HCT116 (cell line): ENCODE results near the gene WNT2. TPM values are rescaled to one million over a fixed set of nuclear protein-coding genes. Genes with fewer than 3 reads are reported as not detected.

Experiments
- ATAC-seq: fragments of 200-7000 bp; cut with Tn5 transposase; 2 replicates; pipeline ENCODE4 v1.9.1; 2020; ENCODE audit warnings: mild to moderate bottlenecking, moderate library complexity
- BruUV-seq: library from RNA; stranded (reverse); fragments of 400-500 nt; replicated peaks from 2 replicates; lab custom pipeline; 2021; lab: Mats Ljungman, UMichigan
- CTCF ChIA-PET: fragments of 300-600 bp; sonication (Branson Sonifier 250); formaldehyde crosslinking; loops from one replicate; lab custom pipeline; 2021; ENCODE audit warnings: antibody characterized with exemption; lab: Charles Lee
- POLR2A ChIA-PET: fragments of 300-600, 350-600 bp; sonication (Branson Sonifier 250); formaldehyde crosslinking; loops from one replicate; lab custom pipeline; 2021; ENCODE audit warnings: antibody characterized with exemption; lab: Charles Lee
- RAD21 ChIA-PET, 2 experiments: fragments of 300-600 bp; sonication (Branson Sonifier 250); formaldehyde crosslinking; loops; one replicate each; lab custom pipeline; 2023; ENCODE audit warnings: low total read pairs in 2 of 2; ENCODE audit not compliant: uncharacterized antibody in 2 of 2, unreplicated experiment in 2 of 2, low non-redundant PET in 1 of 2; lab: Charles Lee
- DNase-seq: peaks from one replicate; pipeline ENCODE4 v3.0.0-alpha.2; 2010; ENCODE audit warnings: low read depth, low spot score
- H2AFZ ChIP-seq: fragments of 200-600 bp; shearing (Covaris generic), sonication (generic); 2 replicates; pipeline ENCODE4 v1.6.1; 2017; ENCODE audit warnings: low read depth, mixed run types, mixed read lengths, antibody characterized with exemption, low read length; ENCODE audit not compliant: poor library complexity, severe bottlenecking
- H3K27ac ChIP-seq: 2 replicates; pipeline ENCODE4 v1.5.1; 2012; ENCODE audit warnings: low read depth, low read length
- H3K27me3 ChIP-seq: fragments of 200-600 bp; sonication (generic); 2 replicates; pipeline ENCODE4 v1.6.1; 2016; ENCODE audit warnings: mixed run types, low read length, mixed read lengths; ENCODE audit not compliant: insufficient read depth
- H3K36me3 ChIP-seq, 2 experiments: fragments of 200-500 bp in 1 of 2; fragments of 200-600 bp in 1 of 2; sonication (Bioruptor generic) in 1 of 2; sonication (generic) in 1 of 2; 2 replicates each; pipeline versions ENCODE4 v1.5.1 to v1.6.1; 2014 to 2016; ENCODE audit warnings: low read length in 2 of 2, inconsistent platforms in 1 of 2, mixed read lengths in 1 of 2, mixed run types in 1 of 2; ENCODE audit not compliant: insufficient read depth in 2 of 2, control insufficient read depth in 1 of 2
- H3K4me1 ChIP-seq, 2 experiments: fragments of 200-600 bp in 1 of 2; sonication (generic) in 1 of 2; 2 replicates each; pipeline versions ENCODE4 v1.5.1 to v1.6.1; 2012 to 2017; ENCODE audit warnings: low read length in 2 of 2, inconsistent platforms in 1 of 2, mild to moderate bottlenecking in 1 of 2, mixed read lengths in 1 of 2, mixed run types in 1 of 2, moderate library complexity in 1 of 2; ENCODE audit not compliant: insufficient read depth in 2 of 2, control insufficient read depth in 1 of 2
- H3K4me2 ChIP-seq: fragments of 200-600 bp; sonication (generic); 2 replicates; pipeline ENCODE4 v1.6.1; 2017; ENCODE audit warnings: mixed run types, low read length, mixed read lengths
- H3K4me3 ChIP-seq, 2 experiments: fragments of 200-600 bp in 1 of 2; sonication (generic) in 1 of 2; replicated peaks in 1 of 2; 2 replicates each; pipeline ENCODE4 v1.5.1; 2011 to 2016; ENCODE audit warnings: low read length in 2 of 2, control low read depth in 1 of 2, low read depth in 1 of 2, mild to moderate bottlenecking in 1 of 2, mixed read lengths in 1 of 2, mixed run types in 1 of 2
- H3K79me2 ChIP-seq: fragments of 200-600 bp; sonication (generic); 2 replicates; pipeline ENCODE4 v1.6.1; 2017; ENCODE audit warnings: mild to moderate bottlenecking, mixed run types, low read length, moderate library complexity, mixed read lengths; ENCODE audit not compliant: insufficient read depth
- H3K9ac ChIP-seq: fragments of 200-600 bp; sonication (generic); 2 replicates; pipeline ENCODE4 v1.6.1; 2016; ENCODE audit warnings: low read length, mixed read lengths
- H3K9me2 ChIP-seq: fragments of 200-600 bp; sonication (generic), shearing (Covaris generic); 2 replicates; pipeline ENCODE4 v1.6.1; 2017; ENCODE audit warnings: mixed run types, mild to moderate bottlenecking, moderate library complexity; ENCODE audit not compliant: insufficient read depth
- H3K9me3 ChIP-seq, 2 experiments: fragments of 200-500 bp in 1 of 2; fragments of 200-600 bp in 1 of 2; sonication (Bioruptor generic) in 1 of 2; sonication (generic) in 1 of 2; 2 replicates each; pipeline ENCODE4 v1.6.1; 2014 to 2017; ENCODE audit warnings: low read length in 2 of 2, mixed read lengths in 2 of 2, inconsistent platforms in 1 of 2, low read depth in 1 of 2, mild to moderate bottlenecking in 1 of 2, mixed run types in 1 of 2, moderate library complexity in 1 of 2; ENCODE audit not compliant: control insufficient read depth in 1 of 2, insufficient read depth in 1 of 2
- H4K20me1 ChIP-seq: fragments of 200-600 bp; sonication (generic), shearing (Covaris generic); 2 replicates; pipeline ENCODE4 v1.6.1; 2017; ENCODE audit warnings: mixed run types, mild to moderate bottlenecking, moderate library complexity; ENCODE audit not compliant: insufficient read depth
- ATF3 ChIP-seq: IDR thresholded peaks from 2 replicates; pipeline ENCODE4 v1.6.1; 2012
- CBX3 ChIP-seq: IDR thresholded peaks from 2 replicates; pipeline ENCODE4 v1.6.1; 2012; ENCODE audit warnings: low read depth
- CEBPB ChIP-seq: IDR thresholded peaks from 2 replicates; pipeline ENCODE4 v1.6.1; 2012; ENCODE audit warnings: low read depth
- CTCF ChIP-seq, 3 experiments: fragments of 200-600 bp in 1 of 3; sonication (generic) in 1 of 3; IDR thresholded peaks in 2 of 3; conservative IDR thresholded peaks in 1 of 3; 2 replicates each; pipeline ENCODE4 v1.5.1; 2012 to 2017; ENCODE audit warnings: low read depth in 2 of 3, low read length in 2 of 3, antibody characterized with exemption in 1 of 3, borderline replicate concordance in 1 of 3, control low read depth in 1 of 3, mild to moderate bottlenecking in 1 of 3, mixed read lengths in 1 of 3, mixed run types in 1 of 3, moderate library complexity in 1 of 3; ENCODE audit not compliant: insufficient read depth in 1 of 3
- EGR1 ChIP-seq: IDR thresholded peaks from 2 replicates; pipeline ENCODE4 v1.6.1; 2012; ENCODE audit warnings: low read depth
- ELF1 ChIP-seq: IDR thresholded peaks from 2 replicates; pipeline ENCODE4 v1.6.1; 2012; ENCODE audit warnings: low read depth, borderline replicate concordance
- EZH2 ChIP-seq: fragments of 200-600 bp; sonication (generic); IDR thresholded peaks from 2 replicates; pipeline ENCODE4 v1.6.1; 2017; ENCODE audit warnings: antibody characterized with exemption, mixed run types
- EZH2phosphoT487 ChIP-seq: fragments of 200-600 bp; IDR thresholded peaks from 2 replicates; pipeline ENCODE4 v1.6.1; 2018; ENCODE audit warnings: antibody characterized with exemption, borderline replicate concordance
- JUND ChIP-seq: IDR thresholded peaks from 2 replicates; pipeline ENCODE4 v1.6.1; 2012
- MAX ChIP-seq: IDR thresholded peaks from 2 replicates; pipeline ENCODE4 v1.6.1; 2012
- POLR2A ChIP-seq: IDR thresholded peaks from 2 replicates; pipeline ENCODE4 v1.7.0; 2011; ENCODE audit warnings: borderline replicate concordance; ENCODE audit not compliant: insufficient read depth, insufficient read length; ENCODE audit errors: extremely low read depth
- RAD21 ChIP-seq: IDR thresholded peaks from 2 replicates; pipeline ENCODE4 v1.6.1; 2012; ENCODE audit warnings: low read depth, mild to moderate bottlenecking
- REST ChIP-seq: IDR thresholded peaks from 2 replicates; pipeline ENCODE4 v1.6.1; 2012; ENCODE audit warnings: low read depth
- SIN3A ChIP-seq: IDR thresholded peaks from 2 replicates; pipeline ENCODE4 v1.6.1; 2012; ENCODE audit warnings: low read depth
- SP1 ChIP-seq: IDR thresholded peaks from 2 replicates; pipeline ENCODE4 v1.6.1; 2012; ENCODE audit warnings: low read depth
- SRF ChIP-seq: IDR thresholded peaks from 2 replicates; pipeline ENCODE4 v1.6.1; 2012; ENCODE audit warnings: low read depth
- TCF7L2 ChIP-seq: IDR thresholded peaks from 2 replicates; pipeline ENCODE4 v1.7.0; 2011; ENCODE audit warnings: borderline replicate concordance, inconsistent platforms; ENCODE audit not compliant: insufficient read depth, insufficient read length; ENCODE audit errors: extremely low read depth
- intact Hi-C: fragments of 100-400 bp; cut with micrococcal nuclease; formaldehyde crosslinking; loops from 2 replicates; pipeline ENCODE4 v1.10.0; 2022
- total RNA-seq: library from RNA; stranded (reverse); gene quantifications from one replicate; pipeline ENCODE4 v1.2.1, GENCODE V29; 2021; ENCODE audit not compliant: unreplicated experiment

WNT2 gene
- total RNA-seq, 1 experiment from 2014 or later: 0.12 TPM

GRCh38 chr7:117279203-117279602 is 43.7 kb downstream of the WNT2 start:
- ATAC-seq (peak; percentile 59; the same call in 1 of the 2 replicates), DNase-seq (no peak)
- no peaks in the 10 kb centered on the region for H3K79me2 ChIP-seq
- H2AFZ ChIP-seq: peak overlapping the region; percentile 19
- no peaks in the 10 kb centered on the region for H3K27me3 ChIP-seq
- H3K36me3 ChIP-seq: no peaks in the 10 kb centered on the region
- no peak overlapping the region for H3K9ac ChIP-seq
- no peak overlapping the region for H3K4me3 ChIP-seq
- no peaks in the 10 kb centered on the region for H3K9me3 ChIP-seq
- no TSS peak for BruUV-seq
- H3K4me1 ChIP-seq: peaks cover 0 to 4% of the 10 kb centered on the region in 2 experiments; a peak in 1 of 4 replicates
- ChIA-PET CTCF (no interaction called here), RAD21 (no interaction called here), POLR2A (no interaction called here)
- no peaks in the 10 kb centered on the region for H3K9me2 ChIP-seq
- intact Hi-C loops: no loop called here
- TF ChIP-seq SIN3A (no peak), EZH2phosphoT487 (no peak), EGR1 (no peak), SP1 (no peak)
- no peak overlapping the region for H3K27ac ChIP-seq
- no peak overlapping the region for H3K4me2 ChIP-seq
- no peaks in the 10 kb centered on the region for H4K20me1 ChIP-seq

GRCh38 chr7:117278040-117278439 is 44.8 kb downstream of the WNT2 start:
- no peak overlapping the region for H3K4me2 ChIP-seq
- intact Hi-C loops: no loop called here
- no TSS peak for BruUV-seq
- TF ChIP-seq RAD21: no peak
- no peak for TF ChIP-seq CEBPB
- no peak for TF ChIP-seq SRF
- TF ChIP-seq EGR1: no peak
- no peak for TF ChIP-seq POLR2A
- no peak for TF ChIP-seq CTCF (IDR thresholded peaks at IDR 0.05 in 2 of 3, conservative IDR thresholded peaks at IDR 0.05 in 1 of 3; ENCODE audit: borderline replicate concordance in 1 of 3, insufficient read depth in 1 of 3, low read depth in 2 of 3, low read length in 2 of 3)
- no peak for TF ChIP-seq MAX
- TF ChIP-seq CBX3: no peak
- TF ChIP-seq SP1: no peak
- no peak for TF ChIP-seq SIN3A
- no peak for TF ChIP-seq TCF7L2
- no peak for TF ChIP-seq ATF3
- TF ChIP-seq ELF1: no peak
- TF ChIP-seq JUND: no peak
- TF ChIP-seq REST: no peak
- TF ChIP-seq EZH2: no peak

More at GRCh38 chr7:117278040-117278439, 44.8 kb downstream of the WNT2 start:
- no peaks in the 10 kb centered on the region for H3K79me2 ChIP-seq
- no peaks in the 10 kb centered on the region for H3K27me3 ChIP-seq
- ChIA-PET POLR2A (no interaction called here), CTCF (no interaction called here), RAD21 (no interaction called here)
- H3K36me3 ChIP-seq: no peaks in the 10 kb centered on the region
- no peak for ATAC-seq
- H4K20me1 ChIP-seq: no peaks in the 10 kb centered on the region
- H3K9me2 ChIP-seq: no peaks in the 10 kb centered on the region
- no peak for DNase-seq
- H3K9ac ChIP-seq: no peak overlapping the region
- peaks cover 0 to 4% of the 10 kb centered on the region in 2 experiments; a peak in 1 of 4 replicates for H3K4me1 ChIP-seq
- no peak overlapping the region for H3K4me3 ChIP-seq
- H2AFZ ChIP-seq: no peak overlapping the region
- no peaks in the 10 kb centered on the region for H3K9me3 ChIP-seq
- no peak overlapping the region for H3K27ac ChIP-seq
